Measurements from ENCODE around the gene SERPINH1. TPM values are rescaled to one million over a fixed set of nuclear protein-coding genes. Genes with fewer than 3 reads are reported as not detected.

SERPINH1 gene
- total and polyA plus RNA-seq, 12 donors, result 93.6 to 529 (median 167) TPM

DNA sequence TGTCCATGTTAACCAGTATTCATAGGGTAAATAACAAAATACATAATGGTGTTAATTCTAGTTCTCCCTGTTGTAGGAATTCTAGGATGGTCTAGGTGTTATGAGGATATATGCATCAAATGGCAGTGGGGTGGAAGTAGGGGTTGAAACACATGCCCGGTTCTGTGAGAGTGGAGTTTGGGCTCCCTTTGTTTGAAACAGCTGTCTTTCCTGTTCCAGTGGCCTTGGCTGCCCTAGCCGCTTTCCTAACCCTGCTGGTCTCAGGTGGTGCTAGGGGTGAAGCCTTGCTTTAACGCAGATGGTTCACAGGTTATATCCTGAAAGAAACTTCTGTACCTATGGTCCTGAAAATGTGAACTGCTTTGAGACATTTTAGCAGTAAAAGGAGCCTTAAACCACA, 38.3 kb downstream of the SERPINH1 start:
- H3K9me3 ChIP-seq (replicated peaks in 1 of 3), result no peaks in the 10 kb centered on the region
- no peak overlapping the region for H3K4me3 ChIP-seq
- 81 to 88% (median 84%) methylated on average over 3 of the region's 3 CpGs for WGBS, 4 donors
- intact Hi-C loops (cut with DNase I), result no loop called here
- DNase-seq, result no peak
- H3K4me1 ChIP-seq (replicated peaks in 1 of 2), result peaks cover 0 to 5% of the 10 kb centered on the region in 2 donors
- no peaks in the 10 kb centered on the region for H3K27me3 ChIP-seq
- TF ChIP-seq, protein P1, sequence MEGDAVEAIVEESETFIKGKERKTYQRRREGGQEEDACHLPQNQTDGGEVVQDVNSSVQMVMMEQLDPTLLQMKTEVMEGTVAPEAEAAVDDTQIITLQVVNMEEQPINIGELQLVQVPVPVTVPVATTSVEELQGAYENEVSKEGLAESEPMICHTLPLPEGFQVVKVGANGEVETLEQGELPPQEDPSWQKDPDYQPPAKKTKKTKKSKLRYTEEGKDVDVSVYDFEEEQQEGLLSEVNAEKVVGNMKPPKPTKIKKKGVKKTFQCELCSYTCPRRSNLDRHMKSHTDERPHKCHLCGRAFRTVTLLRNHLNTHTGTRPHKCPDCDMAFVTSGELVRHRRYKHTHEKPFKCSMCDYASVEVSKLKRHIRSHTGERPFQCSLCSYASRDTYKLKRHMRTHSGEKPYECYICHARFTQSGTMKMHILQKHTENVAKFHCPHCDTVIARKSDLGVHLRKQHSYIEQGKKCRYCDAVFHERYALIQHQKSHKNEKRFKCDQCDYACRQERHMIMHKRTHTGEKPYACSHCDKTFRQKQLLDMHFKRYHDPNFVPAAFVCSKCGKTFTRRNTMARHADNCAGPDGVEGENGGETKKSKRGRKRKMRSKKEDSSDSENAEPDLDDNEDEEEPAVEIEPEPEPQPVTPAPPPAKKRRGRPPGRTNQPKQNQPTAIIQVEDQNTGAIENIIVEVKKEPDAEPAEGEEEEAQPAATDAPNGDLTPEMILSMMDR (IDR thresholded peaks at IDR 0.05), result no peak
- TF ChIP-seq POLR2A (IDR thresholded peaks at IDR 0.05), result no peak
- H3K36me3 ChIP-seq (replicated peaks in 1 of 2), result no peaks in the 10 kb centered on the region
- no peak overlapping the region for H3K27ac ChIP-seq

- Histone ChIP-seq H3K4me1 (replicated peaks in 1 of 2) (peaks cover 0 to 5% of the 10 kb centered on the region in 2 donors), H3K27ac (no peak overlapping the region), H3K9me3 (replicated peaks in 1 of 3) (no peaks in the 10 kb centered on the region), H3K27me3 (no peaks in the 10 kb centered on the region), H3K4me3 (no peak overlapping the region), H3K36me3 (replicated peaks in 1 of 2) (no peaks in the 10 kb centered on the region)
- no peak for TF ChIP-seq POLR2A (IDR thresholded peaks at IDR 0.05)
- no peak for DNase-seq
- 91 to 95% (median 94%) methylated on average over 5 to 7 of the region's 7 CpGs for WGBS, 4 donors
- intact Hi-C loops (cut with DNase I), result no loop called here
Measured at GRCh38 chr11:75601494-75601893, 39.4 kb downstream of the SERPINH1 start.

GRCh38 chr11:75602951-75603350, 40.9 kb downstream of the SERPINH1 start:
- no peak for TF ChIP-seq POLR2A (IDR thresholded peaks at IDR 0.05)
- TF ChIP-seq, protein P1 (IDR thresholded peaks at IDR 0.05), result no peak
- Histone ChIP-seq H3K27me3 (no peaks in the 10 kb centered on the region), H3K4me1 (replicated peaks in 1 of 2) (peaks cover 0 to 5% of the 10 kb centered on the region in 2 donors), H3K9me3 (replicated peaks in 1 of 3) (no peaks in the 10 kb centered on the region), H3K36me3 (replicated peaks in 1 of 2) (no peaks in the 10 kb centered on the region), H3K4me3 (no peak overlapping the region), H3K27ac (no peak overlapping the region)
- DNase-seq, result no peak
- WGBS, 4 donors, result 86 to 92% (median 89%) methylated on average over 8 of the region's 8 CpGs
- intact Hi-C loops (cut with DNase I), result no loop called here

- intact Hi-C loops (cut with DNase I), result no loop called here
- H3K4me3 ChIP-seq, result no peak overlapping the region
Measured at GRCh38 chr11:75603791-75604736, 42.0 kb downstream of the SERPINH1 start.

More at GRCh38 chr11:75603791-75604736, 42.0 kb downstream of the SERPINH1 start:
- Histone ChIP-seq H3K27me3 (no peaks in the 10 kb centered on the region), H3K4me1 (replicated peaks in 1 of 2) (peaks cover 0 to 5% of the 10 kb centered on the region in 2 donors), H3K27ac (peak overlapping the region in 1 of 5 donors; percentile 40), H3K9me3 (replicated peaks in 1 of 3) (no peaks in the 10 kb centered on the region), H3K36me3 (replicated peaks in 1 of 2) (no peaks in the 10 kb centered on the region)
- 81 to 86% (median 84%) methylated on average over 16 of the region's 16 CpGs for WGBS, 4 donors
- no peak for TF ChIP-seq POLR2A (IDR thresholded peaks at IDR 0.05)
- TF ChIP-seq, protein P1 (IDR thresholded peaks at IDR 0.05), result no peak
- DNase-seq, result peak in 2 of 7 donors; percentile 40 to 48
